Activated CD8-positive, alpha-beta memory T cell treated with anti-CD3 and anti-CD28 coated beads for 1 hour (primary cell): ENCODE data around the gene SLC35F3.

Source experiments
- DNase-seq, 2 donors: peaks; one replicate each; pipeline ENCODE4 v3.0.0-alpha.2; 2020; ENCODE audit warnings: low read depth in 1 of 2; ENCODE audit errors: extremely low read depth in 1 of 2

The SLC35F3 gene

DNA sequence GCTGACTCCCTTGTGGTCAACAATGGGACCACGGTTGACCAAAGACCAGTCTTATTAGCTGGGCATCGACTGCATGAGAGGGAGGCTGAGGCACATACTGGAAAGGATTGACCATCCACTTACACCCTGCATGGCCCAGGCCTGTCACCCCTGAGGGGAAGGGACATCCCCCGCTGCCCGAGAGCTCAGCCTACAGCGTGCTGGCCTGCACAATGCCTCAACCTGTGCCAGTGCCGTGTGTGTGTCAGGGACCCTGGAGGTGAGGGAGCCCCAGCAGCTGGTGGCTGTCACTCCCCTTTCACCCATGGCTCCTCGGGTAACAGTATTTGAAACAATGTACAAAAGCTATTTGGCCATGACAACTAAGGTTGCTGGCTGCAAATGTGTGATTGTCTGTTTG, 67.3 kb downstream of the SLC35F3 start:
- no peak for DNase-seq

- no peak for DNase-seq
These were observed 68.1 kb downstream of the SLC35F3 start for GRCh38 chr1:233972563-233972950.

- DNase-seq: no peak
These were observed 68.6 kb downstream of the SLC35F3 start for GRCh38 chr1:233972951-233973635.

GRCh38 chr1:233975486-233975885, 71.0 kb downstream of the SLC35F3 start:
- no peak for DNase-seq

- DNase-seq: no peak
These were observed 76.7 kb downstream of the SLC35F3 start for GRCh38 chr1:233981042-233981675.

DNA sequence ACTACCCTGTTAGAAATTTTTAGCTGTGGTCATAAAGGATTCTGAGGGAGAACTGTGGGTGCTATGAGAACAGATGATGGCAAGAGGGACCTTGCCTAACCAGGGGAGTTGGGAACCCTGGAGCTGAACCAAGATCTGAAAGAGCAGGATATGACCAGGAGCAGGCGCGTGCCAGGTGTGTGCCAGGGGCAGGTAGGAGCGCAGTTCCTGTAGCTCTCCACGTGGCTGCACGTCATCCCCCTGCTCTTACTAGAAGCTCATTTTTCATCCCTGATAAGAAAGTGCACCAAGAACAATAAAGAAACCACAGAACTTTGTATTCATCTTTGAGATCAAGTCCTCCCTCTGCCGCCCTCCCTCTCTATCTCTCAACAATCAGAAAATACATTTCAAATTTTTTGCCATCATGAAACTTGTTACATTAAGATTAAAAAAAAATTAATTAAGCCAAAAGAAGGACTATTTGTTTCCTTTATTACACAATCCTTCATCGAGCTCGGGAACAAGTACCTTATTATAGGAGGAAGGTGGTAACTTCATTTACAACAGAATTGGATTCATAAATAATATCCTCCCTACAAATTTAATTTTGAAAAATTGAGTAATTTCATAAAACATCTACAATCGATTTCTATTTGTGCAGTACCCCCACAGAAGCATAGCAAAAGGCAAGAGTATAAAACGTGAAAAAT, 78.5 kb downstream of the SLC35F3 start:
- DNase-seq: no peak

DNA sequence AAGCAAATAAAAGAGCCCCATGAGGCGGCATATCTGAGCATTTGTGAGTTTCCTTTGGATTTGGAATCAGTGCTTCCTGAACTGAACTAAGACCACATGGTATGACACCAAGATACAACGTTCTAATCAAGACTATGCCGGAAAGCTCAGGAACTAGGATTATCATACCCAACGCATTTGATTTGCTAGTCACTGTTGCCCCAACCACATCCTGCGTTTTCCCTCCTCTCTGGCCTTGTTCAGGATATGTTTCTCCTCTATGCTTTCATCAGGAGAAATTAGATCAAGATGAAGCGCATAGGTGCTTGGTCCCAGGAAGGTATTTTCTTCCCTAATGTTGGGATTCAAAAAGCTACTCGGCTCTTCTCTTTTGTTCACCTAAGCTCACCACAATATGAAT, 79.3 kb downstream of the SLC35F3 start:
- no peak for DNase-seq

DNA sequence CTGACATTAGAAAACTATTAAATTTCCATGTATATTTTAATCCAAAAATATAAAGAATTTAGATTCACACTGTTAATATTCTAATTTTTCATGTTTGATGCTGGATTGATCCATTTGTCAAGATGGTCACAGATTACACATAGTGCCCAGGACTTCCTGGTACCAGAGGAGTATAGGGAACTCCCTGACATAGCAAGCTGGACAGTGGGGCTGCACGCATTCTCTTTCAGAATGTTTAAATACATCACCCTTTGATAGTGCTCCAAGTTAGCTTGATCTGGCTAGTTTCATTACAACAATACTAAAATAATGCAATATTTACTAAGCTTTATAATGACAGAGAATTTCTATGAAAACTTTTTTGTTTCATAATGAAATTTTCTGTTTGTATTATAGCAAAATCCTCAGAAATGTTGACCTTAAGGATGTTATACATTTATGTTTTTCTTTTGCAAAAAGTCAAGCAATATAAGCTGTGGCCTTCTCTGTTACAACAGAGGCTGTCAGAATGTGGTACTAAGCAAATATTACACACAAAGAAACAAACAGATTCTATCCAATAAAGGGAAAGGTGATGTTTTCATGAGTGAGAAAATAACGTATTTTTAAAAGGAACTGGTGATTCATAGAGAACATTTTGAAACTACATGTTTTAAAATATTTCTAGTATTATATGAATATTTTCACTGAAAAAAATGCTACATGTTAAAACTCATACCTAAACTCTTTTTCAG, 84.7 kb downstream of the SLC35F3 start:
- DNase-seq: no peak

GRCh38 chr1:233990486-233990885, 86.0 kb downstream of the SLC35F3 start:
- no peak for DNase-seq

- no peak for DNase-seq
These were observed 89.2 kb downstream of the SLC35F3 start for GRCh38 chr1:233993651-233994050.

DNA sequence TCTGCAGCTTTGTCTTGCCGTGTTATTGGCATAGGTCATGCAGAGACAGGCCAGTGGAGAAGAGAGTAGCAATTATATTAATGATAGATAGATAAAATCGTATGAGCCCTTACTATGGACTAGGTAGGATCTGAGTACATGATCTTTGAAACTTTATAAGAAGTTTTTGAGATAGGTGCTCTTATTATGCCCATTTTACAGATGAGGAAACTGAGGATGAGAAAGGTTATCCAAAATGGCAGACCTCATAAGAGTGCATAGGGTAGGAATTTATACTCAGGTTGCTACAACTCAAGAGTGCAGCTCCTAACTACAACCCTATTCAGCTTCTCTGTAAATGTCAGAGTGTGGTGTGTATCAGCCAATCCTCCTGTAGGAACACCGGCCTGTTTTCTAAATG, 89.6 kb downstream of the SLC35F3 start:
- DNase-seq: no peak

DNA sequence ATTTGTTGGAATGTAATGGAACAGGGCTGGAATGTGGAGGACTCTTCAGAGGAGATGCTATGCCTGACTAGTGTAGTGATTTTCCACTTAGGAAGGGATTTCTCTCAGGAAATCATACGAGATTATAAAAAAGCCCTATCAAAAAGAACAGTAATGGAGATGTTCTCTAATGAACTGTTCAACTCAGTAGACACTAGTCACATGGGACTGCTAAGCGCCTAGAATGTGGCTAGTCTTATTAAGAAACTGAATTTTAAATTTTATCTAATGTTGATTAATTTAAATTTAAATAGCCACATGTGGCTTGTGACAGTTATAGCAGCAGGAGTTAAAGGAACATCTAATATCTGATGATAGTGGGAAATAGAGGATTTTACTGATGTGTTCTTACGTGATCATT, 94.0 kb downstream of the SLC35F3 start:
- no peak for DNase-seq

DNA sequence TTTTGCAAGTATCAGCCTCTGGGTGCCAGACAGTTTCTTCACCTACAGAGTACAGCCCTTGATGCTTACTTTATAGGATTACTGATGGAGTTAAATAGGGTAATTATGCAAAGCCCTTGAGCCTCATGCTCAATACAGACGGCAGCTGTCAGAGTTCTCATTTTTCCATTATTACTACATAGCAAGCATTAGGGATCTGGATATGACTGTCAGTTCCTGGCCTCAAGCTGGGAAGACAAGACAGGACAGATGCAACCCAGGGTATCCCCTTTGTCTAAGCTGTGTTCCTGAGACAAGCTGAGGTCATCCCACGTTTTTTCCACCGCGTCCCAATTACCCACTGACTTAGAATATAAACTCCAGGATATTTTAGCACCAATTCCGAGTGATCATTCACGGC, 94.4 kb downstream of the SLC35F3 start:
- DNase-seq: no peak

- no peak for DNase-seq
These were observed 96.1 kb downstream of the SLC35F3 start for GRCh38 chr1:234000557-234001041.

- DNase-seq: no peak
These were observed 97.3 kb downstream of the SLC35F3 start for GRCh38 chr1:234001817-234002216.

GRCh38 chr1:234004591-234004990, 100.1 kb downstream of the SLC35F3 start:
- DNase-seq: no peak

- DNase-seq: no peak
These were observed 103.2 kb downstream of the SLC35F3 start for GRCh38 chr1:234007684-234008083.

- no peak for DNase-seq
These were observed 104.1 kb downstream of the SLC35F3 start for GRCh38 chr1:234008591-234008990.

GRCh38 chr1:234009668-234010067, 105.2 kb downstream of the SLC35F3 start:
- DNase-seq: no peak

DNA sequence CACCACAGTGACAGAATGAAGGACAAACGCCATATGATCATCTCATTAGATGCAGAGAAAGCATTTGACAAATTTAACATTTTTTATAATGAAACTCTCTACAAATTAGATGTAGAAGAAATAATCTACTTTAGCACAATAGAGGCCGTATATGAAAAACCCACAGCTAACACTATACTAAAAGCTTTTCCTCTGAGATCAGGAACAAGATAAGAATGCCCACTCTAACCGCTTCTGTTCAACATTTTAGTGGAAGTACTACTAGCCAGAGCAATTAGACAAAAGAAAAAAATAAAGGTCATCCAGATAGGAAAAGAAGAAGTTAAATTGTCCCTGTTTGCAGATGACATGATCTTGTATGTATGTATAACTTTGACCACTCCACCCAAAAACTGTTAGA, 109.7 kb downstream of the SLC35F3 start:
- no peak for DNase-seq

DNA sequence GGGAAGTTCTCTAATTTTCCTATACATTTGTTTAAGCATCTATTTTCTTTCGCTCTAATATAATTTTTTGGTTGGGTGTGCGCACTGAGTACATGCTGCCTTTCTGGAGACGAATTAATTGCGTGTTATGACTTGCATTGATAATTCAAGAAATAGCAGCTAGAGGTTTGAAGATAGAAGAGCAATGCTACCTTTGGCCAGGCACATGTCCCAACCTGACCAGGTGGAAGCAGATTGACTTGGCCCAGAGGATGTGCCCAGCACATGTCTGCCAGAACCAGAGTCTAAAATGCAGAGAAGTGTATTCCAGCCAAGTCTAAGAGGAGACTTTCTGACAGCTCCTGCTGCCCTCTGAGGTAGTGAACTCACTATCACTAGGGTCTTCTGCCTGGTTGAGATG, 114.3 kb downstream of the SLC35F3 start:
- no peak for DNase-seq
